ENCODE results near the gene CDK7. TPM values are rescaled to one million over a fixed set of nuclear protein-coding genes. Genes with fewer than 3 reads are reported as not detected.
"Not testable (repeated sequence)": the region's sequence is repeated elsewhere in the genome, so short reads cannot be mapped to it uniquely, and the experiment has no call there.

The CDK7 gene
- total and polyA plus RNA-seq, 2 donors: 17.3 to 31.2 TPM

GRCh38 chr5:69252437-69252836 is 17.8 kb downstream of the CDK7 start:
- no peak overlapping the region for H3K27ac ChIP-seq (ENCODE audit: low read depth)
- H3K36me3 ChIP-seq (ENCODE audit: insufficient read depth): peaks cover 2% of the 10 kb centered on the region
- WGBS: 88% methylated on average over 3 of the region's 3 CpGs
- DNase-seq (ENCODE audit: extremely low spot score): no peak
- no peak overlapping the region for H3K4me3 ChIP-seq (ENCODE audit: low read depth, low read length)
- H3K4me1 ChIP-seq (ENCODE audit: insufficient read depth): no peaks in the 10 kb centered on the region

GRCh38 chr5:69255940-69256339 is 21.3 kb downstream of the CDK7 start:
- WGBS: 87% methylated on average over 4 of the region's 4 CpGs

GRCh38 chr5:69257577-69257976 is 22.9 kb downstream of the CDK7 start:
- no peak for DNase-seq (ENCODE audit: extremely low spot score)
- WGBS: 97% methylated on average over 1 of the region's 1 CpG
- Histone ChIP-seq H3K36me3 (ENCODE audit: insufficient read depth) (peaks cover 2% of the 10 kb centered on the region), H3K4me1 (ENCODE audit: insufficient read depth) (no peaks in the 10 kb centered on the region), H3K27ac (ENCODE audit: low read depth) (no peak overlapping the region), H3K4me3 (ENCODE audit: low read depth, low read length) (no peak overlapping the region)

More at GRCh38 chr5:69255940-69256339, 21.3 kb downstream of the CDK7 start:
- H3K4me1 ChIP-seq (ENCODE audit: insufficient read depth); H3K27ac ChIP-seq (ENCODE audit: low read depth); H3K36me3 ChIP-seq (ENCODE audit: insufficient read depth); DNase-seq (ENCODE audit: extremely low spot score); H3K4me3 ChIP-seq (ENCODE audit: low read depth, low read length): not testable (repeated sequence)

DNA sequence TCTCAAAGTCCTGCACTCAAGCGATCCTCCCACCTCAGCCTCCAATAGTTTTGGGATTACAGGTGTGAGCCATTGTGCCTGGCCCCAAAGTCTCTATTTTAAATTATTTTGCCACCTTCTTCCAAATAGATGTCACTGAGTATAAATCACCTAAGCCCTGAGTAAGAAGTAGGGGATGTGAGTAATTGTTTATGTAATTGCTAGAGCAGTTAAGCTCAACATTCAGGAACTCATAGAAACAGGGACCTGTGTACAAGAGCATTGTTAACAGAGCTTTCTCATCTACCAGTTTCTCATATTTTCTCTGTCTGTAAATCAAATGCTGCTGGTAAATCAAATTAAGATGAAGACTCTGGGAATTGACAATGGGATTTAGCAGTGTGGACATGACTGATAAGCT is 26.3 kb downstream of the CDK7 start:
- Histone ChIP-seq H3K4me3 (ENCODE audit: low read depth, low read length) (no peak overlapping the region), H3K27ac (ENCODE audit: low read depth) (no peak overlapping the region), H3K36me3 (ENCODE audit: insufficient read depth) (peaks cover 6% of the 10 kb centered on the region), H3K4me1 (ENCODE audit: insufficient read depth) (no peaks in the 10 kb centered on the region)
- 98% methylated on average over 1 of the region's 1 CpG for WGBS
- DNase-seq (ENCODE audit: extremely low spot score): no peak

DNA sequence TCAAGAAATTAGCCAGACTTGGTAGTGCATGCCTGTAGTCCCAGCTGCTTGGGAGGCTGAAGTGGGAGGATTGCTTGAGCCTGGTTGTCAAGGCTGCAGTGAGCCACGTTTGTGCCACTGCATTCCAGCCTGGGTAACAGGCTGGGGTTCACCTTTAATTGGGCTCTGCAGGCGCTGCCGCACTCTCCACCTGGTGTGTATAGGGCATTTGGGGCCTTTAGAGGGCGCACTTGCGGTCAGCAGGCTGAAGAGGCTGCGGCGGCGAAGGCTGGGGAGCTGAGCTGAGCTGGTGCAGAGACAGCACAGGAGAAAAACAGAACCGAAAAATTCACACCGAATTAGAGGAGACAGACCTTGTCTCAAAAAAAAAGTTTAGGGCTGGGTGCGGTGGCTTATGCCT is 31.2 kb downstream of the CDK7 start:
- WGBS: 78% methylated on average over 11 of the region's 11 CpGs
- Histone ChIP-seq H3K4me1 (ENCODE audit: insufficient read depth) (no peaks in the 10 kb centered on the region), H3K36me3 (ENCODE audit: insufficient read depth) (peaks cover 7% of the 10 kb centered on the region), H3K4me3 (ENCODE audit: low read depth, low read length) (no peak overlapping the region), H3K27ac (ENCODE audit: low read depth) (no peak overlapping the region)
- DNase-seq (ENCODE audit: extremely low spot score): no peak

DNA sequence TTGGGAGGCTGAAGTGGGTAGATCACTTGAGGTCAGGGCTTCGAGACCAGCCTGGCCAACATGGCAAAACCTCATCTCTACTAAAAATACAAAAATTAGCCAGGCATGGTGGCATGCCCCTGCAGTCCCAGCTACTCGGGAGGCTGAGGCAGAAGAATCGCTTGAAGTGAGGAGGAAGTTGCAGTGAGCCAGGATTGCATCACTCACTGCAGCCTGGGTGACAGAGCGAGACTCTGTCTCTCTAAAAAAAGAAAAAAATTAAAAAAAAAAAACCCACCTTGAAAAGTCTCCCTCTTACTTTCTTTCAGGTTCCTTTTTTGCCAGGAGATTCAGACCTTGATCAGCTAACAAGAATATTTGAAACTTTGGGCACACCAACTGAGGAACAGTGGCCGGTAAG is 34.2 kb downstream of the CDK7 start:
- Histone ChIP-seq H3K27ac (ENCODE audit: low read depth) (no peak overlapping the region), H3K36me3 (ENCODE audit: insufficient read depth) (peaks cover 4% of the 10 kb centered on the region), H3K4me1 (ENCODE audit: insufficient read depth) (no peaks in the 10 kb centered on the region), H3K4me3 (ENCODE audit: low read depth, low read length) (no peak overlapping the region)
- WGBS: 94% methylated on average over 5 of the region's 5 CpGs
- DNase-seq (ENCODE audit: extremely low spot score): no peak

- no peak for DNase-seq (ENCODE audit: extremely low spot score)
- Histone ChIP-seq H3K27ac (ENCODE audit: low read depth) (no peak overlapping the region), H3K4me1 (ENCODE audit: insufficient read depth) (no peaks in the 10 kb centered on the region), H3K4me3 (ENCODE audit: low read depth, low read length) (no peak overlapping the region), H3K36me3 (ENCODE audit: insufficient read depth) (peaks cover 4% of the 10 kb centered on the region)
- WGBS: 84% methylated on average over 1 of the region's 1 CpG
These were observed 36.2 kb downstream of the CDK7 start for GRCh38 chr5:69270840-69271239.

DNA sequence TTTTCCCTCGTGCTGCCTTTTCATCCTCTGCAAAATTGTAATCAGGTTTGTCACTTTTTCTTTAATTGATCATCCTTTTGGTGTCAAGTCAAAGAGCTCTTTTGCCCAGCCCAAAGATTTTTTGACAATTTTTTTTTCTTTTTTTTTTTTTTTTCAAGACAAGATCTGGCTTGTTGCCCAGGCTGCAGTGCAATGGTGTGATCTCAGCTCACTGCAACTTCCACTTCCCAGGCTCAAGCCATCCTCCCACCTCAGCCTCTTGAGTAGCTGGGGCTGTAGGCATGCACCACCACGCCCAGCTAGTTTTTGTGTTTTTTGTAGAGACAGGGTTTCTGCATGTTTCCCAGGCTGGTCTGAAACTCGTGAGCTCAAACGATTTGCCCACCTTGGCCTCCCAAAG is 36.7 kb downstream of the CDK7 start:
- H3K4me3 ChIP-seq (ENCODE audit: low read depth, low read length): no peak overlapping the region
- 84% methylated on average over 4 of the region's 4 CpGs for WGBS
- no peak overlapping the region for H3K27ac ChIP-seq (ENCODE audit: low read depth)
- DNase-seq (ENCODE audit: extremely low spot score): no peak
- H3K36me3 ChIP-seq (ENCODE audit: insufficient read depth): peaks cover 4% of the 10 kb centered on the region
- no peaks in the 10 kb centered on the region for H3K4me1 ChIP-seq (ENCODE audit: insufficient read depth)

DNA sequence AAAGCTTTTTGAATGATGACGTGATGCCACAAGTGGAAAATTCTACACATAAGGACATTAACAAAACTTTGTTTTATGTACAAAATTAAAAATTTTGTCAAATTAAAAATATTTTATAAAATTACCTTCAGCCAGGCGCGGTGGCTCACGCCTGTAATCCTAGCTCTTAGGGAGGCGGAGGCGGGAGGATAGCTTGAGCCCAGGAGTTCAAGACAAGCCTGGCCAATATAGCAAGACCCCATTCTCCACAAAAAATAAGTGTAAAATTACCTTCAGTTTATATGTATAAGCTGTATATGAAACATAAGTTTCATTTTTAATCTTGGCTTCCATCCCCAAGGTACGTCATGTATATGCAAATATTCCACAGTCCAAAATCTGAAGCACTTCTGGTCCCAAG is 40.9 kb downstream of the CDK7 start:
- Histone ChIP-seq H3K4me3 (ENCODE audit: low read depth, low read length) (no peak overlapping the region), H3K36me3 (ENCODE audit: insufficient read depth) (peaks cover 5% of the 10 kb centered on the region), H3K27ac (ENCODE audit: low read depth) (no peak overlapping the region), H3K4me1 (ENCODE audit: insufficient read depth) (no peaks in the 10 kb centered on the region)
- 99% methylated on average over 7 of the region's 7 CpGs for WGBS
- DNase-seq (ENCODE audit: extremely low spot score): no peak

GRCh38 chr5:69276422-69277174 is 41.9 kb downstream of the CDK7 start:
- 70% methylated on average over 5 of the region's 5 CpGs for whole genome bisulfite sequencing
- Histone ChIP-seq H3K36me3 (ENCODE audit: insufficient read depth) (peaks cover 5% of the 10 kb centered on the region), H3K4me3 (ENCODE audit: low read depth, low read length) (no peak overlapping the region), H3K27ac (ENCODE audit: low read depth) (no peak overlapping the region), H3K4me1 (ENCODE audit: insufficient read depth) (no peaks in the 10 kb centered on the region)
- no peak for DNase-seq (ENCODE audit: extremely low spot score)

DNA sequence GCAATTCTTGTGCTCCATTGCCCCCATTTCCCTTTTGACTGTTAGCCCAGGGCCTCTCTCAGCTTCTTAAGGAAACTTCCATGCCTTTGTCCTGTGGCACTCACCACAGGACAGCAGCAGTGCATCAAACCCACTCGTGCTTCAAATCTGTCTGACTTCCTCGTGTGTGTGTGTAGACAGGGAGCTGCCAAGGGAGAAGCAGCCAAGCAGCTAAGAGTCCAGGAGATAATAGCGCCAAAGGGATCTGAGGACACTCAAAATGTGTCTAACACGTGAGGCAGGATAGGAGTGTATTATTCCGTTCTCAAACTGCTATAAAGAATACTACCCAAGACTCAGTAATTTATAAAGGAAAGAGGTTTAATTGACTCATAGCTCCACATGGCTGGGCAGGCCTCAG is 44.8 kb downstream of the CDK7 start:
- no peak for DNase-seq (ENCODE audit: extremely low spot score)
- Histone ChIP-seq H3K27ac (ENCODE audit: low read depth) (no peak overlapping the region), H3K4me3 (ENCODE audit: low read depth, low read length) (no peak overlapping the region), H3K36me3 (ENCODE audit: insufficient read depth) (peaks cover 7% of the 10 kb centered on the region), H3K4me1 (ENCODE audit: insufficient read depth) (no peaks in the 10 kb centered on the region)
- WGBS: 85% methylated on average over 5 of the region's 5 CpGs

DNA sequence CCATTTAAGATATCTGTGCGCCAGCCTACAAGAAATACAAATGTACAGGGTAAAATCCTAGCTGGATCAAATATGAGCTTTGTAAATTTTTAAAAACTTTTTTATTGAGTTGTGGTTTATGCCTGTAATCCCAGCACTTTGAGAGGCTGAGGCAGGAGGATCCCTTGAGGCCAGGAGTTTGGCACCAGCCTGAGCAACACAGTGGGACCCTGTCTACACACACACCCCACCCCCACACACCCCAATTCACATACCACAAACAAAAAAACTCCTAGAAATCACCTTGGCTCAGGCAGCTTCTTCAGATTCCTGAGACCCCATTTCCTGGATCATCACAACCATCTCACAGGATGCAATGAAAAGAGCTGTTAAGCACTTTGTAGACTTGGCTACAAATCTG is 46.4 kb downstream of the CDK7 start:
- H3K27ac ChIP-seq (ENCODE audit: low read depth): no peak overlapping the region
- no peak overlapping the region for H3K4me3 ChIP-seq (ENCODE audit: low read depth, low read length)
- H3K4me1 ChIP-seq (ENCODE audit: insufficient read depth): no peaks in the 10 kb centered on the region
- H3K36me3 ChIP-seq (ENCODE audit: insufficient read depth): peaks cover 7% of the 10 kb centered on the region
- 97% methylated on average over 1 of the region's 1 CpG for WGBS
- DNase-seq (ENCODE audit: extremely low spot score): no peak

GRCh38 chr5:69284203-69284602 is 49.5 kb downstream of the CDK7 start:
- Histone ChIP-seq H3K36me3 (ENCODE audit: insufficient read depth) (peaks cover 5% of the 10 kb centered on the region), H3K27ac (ENCODE audit: low read depth) (no peak overlapping the region), H3K4me3 (ENCODE audit: low read depth, low read length) (no peak overlapping the region), H3K4me1 (ENCODE audit: insufficient read depth) (no peaks in the 10 kb centered on the region)
- DNase-seq (ENCODE audit: extremely low spot score): no peak
- WGBS: 90% methylated on average over 2 of the region's 2 CpGs

DNA sequence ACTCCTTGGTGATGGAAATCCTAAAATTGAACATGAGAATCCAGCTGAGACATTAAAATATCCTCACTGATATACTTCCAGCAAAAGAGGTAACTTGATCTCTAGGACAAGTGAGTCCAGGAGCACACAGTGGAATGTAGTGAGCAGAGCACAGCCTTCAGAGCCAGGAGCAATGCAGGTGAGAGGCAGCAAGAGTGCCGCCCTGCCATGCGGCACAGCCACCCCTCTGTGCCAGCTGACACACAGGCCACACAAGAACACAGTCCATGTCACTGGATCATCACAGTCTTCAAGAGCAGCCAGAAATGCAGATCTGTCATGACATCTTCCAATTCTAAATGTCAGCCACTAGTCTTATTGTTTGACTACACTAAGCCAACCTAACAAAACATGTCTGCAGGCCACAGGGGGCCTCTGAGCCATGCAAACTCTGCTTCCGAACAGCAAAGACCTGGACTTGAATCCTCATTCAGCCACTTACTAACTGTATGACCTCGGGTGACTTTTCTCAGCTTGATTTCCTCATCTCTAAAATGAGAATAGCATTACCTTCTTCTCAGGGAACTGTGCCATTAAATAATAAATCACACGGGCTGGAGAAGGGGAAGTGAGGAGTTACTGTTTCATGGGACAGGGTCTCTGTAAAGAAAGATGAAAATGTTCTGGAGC is 50.9 kb downstream of the CDK7 start:
- no peak overlapping the region for H3K27ac ChIP-seq (ENCODE audit: low read depth)
- H3K4me3 ChIP-seq (ENCODE audit: low read depth, low read length): no peak overlapping the region
- no peaks in the 10 kb centered on the region for H3K4me1 ChIP-seq (ENCODE audit: insufficient read depth)
- DNase-seq (ENCODE audit: extremely low spot score): no peak
- 80% methylated on average over 5 of the region's 5 CpGs for WGBS
- H3K36me3 ChIP-seq (ENCODE audit: insufficient read depth): peaks cover 3% of the 10 kb centered on the region
